IPS DF 4.7 (cell line): Measurements from ENCODE around the gene WDR13.
"Not testable (repeated sequence)": the region's sequence is repeated elsewhere in the genome, so short reads cannot be mapped to it uniquely, and the experiment has no call there.

ENCODE experiments used
- DNase-seq: peaks from one replicate; pipeline ENCODE4 v3.0.0-alpha.2; 2013; ENCODE audit warnings: low spot score; ENCODE audit errors: extremely low read depth

WDR13 gene

GRCh38 chrX:48597353-48598264, at the start of gene WDR13:
Gene WDR13, plus strand, starts transcription at chrX:48597492. Its CDS starts 505 bp downstream, at chrX:48597997.
- no peak for DNase-seq

- DNase-seq: no peak
These were observed 48.4 kb upstream of the WDR13 start for GRCh38 chrX:48548871-48549270.

- DNase-seq: not testable (repeated sequence)
These were observed 41.5 kb upstream of the WDR13 start for GRCh38 chrX:48555731-48556325.

- DNase-seq: no peak
These were observed 39.0 kb upstream of the WDR13 start for GRCh38 chrX:48558271-48558670.

- no peak for DNase-seq
These were observed 37.7 kb upstream of the WDR13 start for GRCh38 chrX:48559636-48560035.

- DNase-seq: no peak
These were observed 37.2 kb upstream of the WDR13 start for GRCh38 chrX:48560056-48560455.

GRCh38 chrX:48560681-48561080, 36.6 kb upstream of the WDR13 start:
- no peak for DNase-seq

- no peak for DNase-seq
These were observed 27.3 kb upstream of the WDR13 start for GRCh38 chrX:48569958-48570357.

- no peak for DNase-seq
These were observed 23.5 kb upstream of the WDR13 start for GRCh38 chrX:48573690-48574269.

- DNase-seq: no peak
These were observed 22.7 kb upstream of the WDR13 start, which contains the start of gene RBM3 for GRCh38 chrX:48574270-48575266. Gene RBM3, plus strand, starts transcription at chrX:48574484. Its CDS starts 697 bp downstream, at chrX:48575181.

- DNase-seq: no peak
These were observed 21.6 kb upstream of the WDR13 start for GRCh38 chrX:48575642-48576041.

- no peak for DNase-seq
These were observed 21.2 kb upstream of the WDR13 start for GRCh38 chrX:48576108-48576507.

- DNase-seq: no peak
These were observed 18.6 kb upstream of the WDR13 start for GRCh38 chrX:48578661-48579128.

GRCh38 chrX:48579259-48579658, 18.0 kb upstream of the WDR13 start:
- no peak for DNase-seq

- no peak for DNase-seq
These were observed 16.6 kb upstream of the WDR13 start for GRCh38 chrX:48580662-48581061.

GRCh38 chrX:48584698-48585097, 12.6 kb upstream of the WDR13 start:
- no peak for DNase-seq

GRCh38 chrX:48589482-48590162, 7.7 kb upstream of the WDR13 start:
- DNase-seq: no peak

GRCh38 chrX:48590203-48591103, 6.8 kb upstream of the WDR13 start:
- DNase-seq: no peak

- DNase-seq: no peak
These were observed 6.0 kb upstream of the WDR13 start for GRCh38 chrX:48591255-48591791.
